ENCODE results near the gene PARP2.
A peak's percentile ranks its signal among the peaks of the same experiment; 100 is the strongest.
"Not testable (repeated sequence)": the region's sequence is repeated elsewhere in the genome, so short reads cannot be mapped to it uniquely, and the experiment has no call there.

PARP2 gene

DNA sequence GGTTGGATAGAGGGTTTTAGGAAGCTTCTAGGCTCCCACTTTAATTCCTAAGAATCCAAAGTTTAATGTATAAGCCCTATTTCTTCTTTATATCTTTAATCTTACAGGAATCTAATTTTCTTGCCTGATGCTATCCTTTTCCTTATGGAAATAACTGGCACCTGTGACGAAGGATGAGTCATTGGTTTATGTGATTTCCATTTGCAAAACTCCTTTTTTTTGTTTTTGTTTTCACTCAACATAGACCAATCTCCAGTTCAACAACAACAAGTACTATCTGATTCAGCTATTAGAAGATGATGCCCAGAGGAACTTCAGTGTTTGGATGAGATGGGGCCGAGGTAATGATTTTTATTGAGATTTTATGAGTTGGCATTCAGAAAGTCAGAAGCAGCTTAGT is 6.8 kb downstream of the PARP2 start:
- DNase-seq = no peak

DNA sequence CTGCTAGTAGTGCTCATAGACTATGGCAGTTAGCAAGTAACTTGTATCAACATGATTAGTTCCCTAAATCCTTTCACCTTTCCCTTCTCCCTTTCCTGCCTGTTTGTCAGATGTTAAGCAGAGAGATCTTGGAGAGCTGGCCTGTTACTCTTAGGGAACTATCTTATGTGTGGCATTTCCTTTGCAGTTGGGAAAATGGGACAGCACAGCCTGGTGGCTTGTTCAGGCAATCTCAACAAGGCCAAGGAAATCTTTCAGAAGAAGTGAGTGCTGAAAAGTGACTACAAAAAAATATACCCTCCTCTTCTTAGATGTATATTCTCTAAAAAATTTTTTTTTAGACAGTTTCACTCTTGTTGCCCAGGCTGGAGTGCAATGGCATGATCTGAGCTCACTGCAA is 7.4 kb downstream of the PARP2 start:
- DNase-seq = no peak

DNA sequence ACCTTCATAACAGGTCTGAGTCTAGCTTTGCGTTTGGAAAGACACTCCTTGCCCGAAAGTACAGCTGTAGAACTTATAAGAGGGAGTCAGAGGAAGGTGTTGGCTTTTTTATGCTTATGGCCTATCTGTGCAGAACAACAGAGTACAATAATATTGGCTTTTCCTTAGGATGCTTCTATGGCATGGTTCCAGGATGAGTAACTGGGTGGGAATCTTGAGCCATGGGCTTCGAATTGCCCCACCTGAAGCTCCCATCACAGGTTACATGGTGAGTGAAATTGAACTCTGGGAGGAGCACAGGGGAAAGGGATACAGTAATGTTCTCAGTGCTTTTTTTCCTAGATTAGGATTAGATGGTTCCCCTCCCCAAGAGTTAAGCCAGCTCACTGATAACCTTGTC is 13.0 kb downstream of the PARP2 start:
- DNase-seq = no peak

DNA sequence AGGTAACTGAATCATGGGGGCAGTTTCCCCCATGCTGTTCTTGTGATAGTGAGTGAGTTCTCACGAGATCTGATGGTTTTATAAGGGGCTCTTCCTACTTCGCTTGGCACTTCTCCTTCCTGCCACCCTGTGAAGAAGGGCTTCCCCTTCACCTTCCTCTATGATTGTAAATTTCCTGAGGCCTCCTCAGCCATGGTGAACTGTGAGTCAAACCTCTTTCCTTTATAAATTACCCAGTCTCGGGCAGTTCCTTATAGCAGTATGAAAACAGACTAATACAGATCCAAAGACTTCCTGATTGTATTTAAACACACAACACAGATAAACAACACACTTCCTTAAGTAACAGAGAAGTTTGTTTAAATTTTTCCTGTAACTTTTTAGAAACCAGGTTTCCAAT is 15.0 kb downstream of the PARP2 start:
- not testable (repeated sequence) for DNase-seq

DNA sequence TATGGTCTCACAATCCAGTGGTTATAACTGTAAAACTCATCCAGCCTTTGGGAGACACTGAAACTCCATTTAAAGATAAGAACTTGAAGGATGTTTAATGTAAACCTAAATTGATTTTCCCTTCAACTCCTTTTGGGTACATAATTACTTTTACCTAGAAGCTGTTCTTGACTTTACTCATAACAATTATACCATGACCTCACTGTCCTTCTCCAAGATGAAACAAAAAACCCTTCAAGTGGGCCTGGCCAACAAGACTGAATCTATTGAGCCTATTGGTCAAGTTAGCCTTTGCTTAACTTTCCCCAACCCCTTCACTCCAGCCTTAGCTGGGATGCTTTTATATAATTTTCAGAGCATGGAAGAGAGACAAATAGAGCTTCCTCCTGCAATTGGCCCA is 22.5 kb downstream of the PARP2 start:
- DNase-seq = no peak

DNA sequence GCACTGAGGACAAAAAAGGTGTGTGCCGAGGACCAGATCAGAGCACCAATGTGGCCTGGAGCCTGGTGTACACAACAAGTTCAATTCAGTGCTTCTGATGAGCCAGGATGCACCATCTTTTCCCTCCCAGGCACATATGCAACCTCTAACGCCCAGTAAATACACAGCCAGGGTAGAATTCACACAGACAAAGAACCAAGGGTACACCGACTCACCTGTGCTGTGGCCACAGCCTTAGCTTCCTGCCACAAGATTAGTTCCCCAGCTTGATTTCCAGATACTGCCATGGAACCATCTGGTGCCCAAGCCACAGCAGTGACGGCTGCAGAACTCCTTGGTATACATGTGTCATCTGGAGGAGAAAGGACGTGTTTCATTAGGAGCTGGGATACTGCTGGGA is 29.4 kb downstream of the PARP2 start:
- no peak for DNase-seq

DNA sequence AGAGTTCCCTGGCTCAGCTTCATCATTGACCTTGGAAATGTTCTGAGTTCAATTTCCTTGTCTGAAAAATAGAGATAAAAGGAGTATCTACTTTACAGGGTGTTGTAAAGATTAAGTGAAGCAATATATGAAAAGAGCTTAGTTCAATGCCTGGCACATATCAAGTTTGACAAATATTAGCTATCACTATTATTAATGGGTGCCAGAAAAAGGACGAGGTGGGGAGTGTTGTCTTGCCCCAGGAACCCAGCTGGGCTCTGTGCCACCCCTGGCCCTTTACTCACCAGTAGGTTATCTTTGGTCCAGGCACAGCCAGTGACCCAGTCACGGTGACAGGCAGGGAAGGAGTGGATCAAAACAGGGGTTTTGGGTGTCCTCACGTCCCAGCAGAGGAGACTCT is 32.0 kb downstream of the PARP2 start:
- no peak for DNase-seq

DNA sequence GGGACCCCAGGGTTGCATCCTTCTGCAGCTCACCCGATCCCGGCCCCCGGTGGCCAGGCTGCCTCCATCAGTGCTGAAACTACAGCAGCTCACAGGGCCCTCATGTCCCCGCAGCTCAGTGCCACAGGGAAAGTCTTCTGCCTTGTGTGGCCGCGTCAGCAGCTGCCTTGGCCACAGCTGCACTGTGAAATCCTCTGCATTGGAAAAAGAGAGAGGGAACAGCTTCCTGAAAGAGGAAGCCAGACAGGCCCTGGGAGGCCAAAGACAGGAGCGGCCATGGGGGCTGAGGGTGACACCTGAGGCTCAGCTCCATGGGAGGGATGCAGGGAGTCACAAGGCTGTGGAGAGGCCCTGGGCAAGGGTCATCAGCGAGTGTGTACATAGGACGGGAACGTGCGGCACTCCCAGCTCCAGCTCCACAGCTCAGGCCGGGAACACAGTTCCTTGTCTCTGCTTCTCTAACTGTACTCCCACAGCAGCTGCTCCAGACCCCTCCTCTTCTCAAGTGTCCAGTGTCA is 32.7 kb downstream of the PARP2 start:
- no peak for DNase-seq

DNA sequence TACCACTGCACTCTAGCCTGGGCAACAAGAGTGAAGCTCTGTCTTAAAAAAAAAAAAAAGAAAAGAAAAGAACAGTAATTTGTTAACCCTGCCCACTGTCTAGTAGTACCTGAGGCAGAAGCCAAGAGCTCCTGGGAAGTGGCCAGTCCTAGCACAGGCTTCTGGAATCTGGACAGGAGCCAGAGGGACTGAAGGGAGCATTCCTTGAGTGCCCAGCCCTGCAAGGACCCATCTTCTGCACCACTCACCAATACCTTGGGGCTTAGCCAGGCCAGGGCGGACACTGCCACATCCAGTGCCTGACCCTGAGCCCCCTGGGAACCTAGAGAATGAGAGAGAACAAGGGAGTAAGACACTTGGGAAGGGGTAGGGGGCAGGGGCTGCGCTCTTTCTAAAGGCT is 33.7 kb downstream of the PARP2 start:
- no peak for DNase-seq

DNA sequence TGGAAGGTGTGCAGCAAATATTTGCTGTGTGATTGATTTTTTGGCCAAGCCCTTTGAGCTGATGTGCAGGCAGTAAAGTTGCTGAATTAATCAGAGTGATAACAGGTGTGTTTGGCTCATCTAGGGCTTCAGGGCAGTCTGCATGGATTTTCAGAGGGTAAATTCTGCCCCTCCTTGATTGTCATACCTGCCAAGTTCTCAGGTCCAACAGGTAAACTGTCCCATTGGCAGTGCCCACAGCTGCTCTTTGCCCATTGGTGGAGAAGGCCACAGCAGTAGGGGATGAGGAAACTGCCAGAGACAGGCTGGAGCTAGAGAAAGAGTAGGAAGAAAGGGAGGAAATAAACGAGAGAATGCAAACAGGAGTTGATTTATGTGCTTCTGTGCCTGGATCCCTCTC is 36.3 kb downstream of the PARP2 start:
- DNase-seq = no peak

DNA sequence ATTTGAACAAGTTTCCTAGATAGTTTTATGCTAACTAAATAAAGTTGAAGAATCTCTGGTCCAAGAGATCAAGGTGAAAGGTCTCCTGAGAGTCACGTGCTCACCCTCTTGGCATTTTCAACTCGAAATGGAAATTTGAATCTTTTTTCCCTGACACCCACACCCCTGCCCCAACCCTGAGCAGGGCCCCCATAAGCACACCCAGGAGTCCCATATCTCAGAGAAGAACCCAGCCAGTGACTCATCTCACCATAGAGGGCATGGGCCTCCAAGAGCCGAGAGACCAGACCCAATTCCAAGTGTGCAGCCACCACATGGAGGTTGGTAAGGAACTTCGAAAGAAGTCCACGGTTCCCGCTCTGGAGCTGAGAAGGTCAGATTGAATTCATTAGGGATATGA is 37.2 kb downstream of the PARP2 start:
- no peak for DNase-seq

DNA sequence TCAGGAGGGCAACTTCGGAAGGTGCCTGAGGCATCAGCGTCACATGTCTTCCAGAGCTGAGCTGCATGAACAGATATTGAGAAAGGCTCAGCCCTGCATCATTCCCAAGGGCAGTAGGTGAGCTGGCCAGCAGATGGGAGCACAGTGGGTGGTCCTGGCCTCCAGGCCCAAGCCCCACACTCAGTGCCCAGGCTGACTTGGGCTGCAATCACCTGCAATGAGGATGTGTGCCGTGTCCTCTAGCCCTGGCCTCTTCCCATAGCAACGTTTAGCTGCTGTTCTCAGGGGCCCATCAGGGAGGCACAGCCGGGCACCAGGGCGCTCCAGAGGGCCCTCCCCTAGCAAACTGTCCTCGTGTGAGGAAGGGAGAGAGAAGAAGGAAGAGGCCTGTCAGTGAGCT is 37.9 kb downstream of the PARP2 start:
- DNase-seq = no peak

DNA sequence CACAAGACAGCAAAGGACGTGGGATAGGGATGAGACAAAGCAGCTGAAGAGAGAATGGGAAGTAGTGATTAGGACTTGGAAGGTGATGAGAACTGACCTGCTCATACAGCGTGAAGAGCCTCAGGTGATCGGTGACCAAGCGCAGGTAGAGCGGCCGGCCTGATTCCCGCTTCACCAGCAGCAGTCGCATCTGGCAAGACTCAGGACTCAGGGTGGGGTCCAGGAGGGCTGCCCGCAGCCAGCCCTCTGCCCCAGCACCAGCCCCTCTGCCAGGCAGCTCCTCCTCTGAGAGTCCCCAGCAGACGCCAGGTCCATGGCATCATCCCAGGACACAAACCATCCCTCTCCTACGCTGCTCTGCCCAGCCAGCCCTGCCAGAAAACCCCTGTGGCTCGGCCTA is 39.1 kb downstream of the PARP2 start:
- no peak for DNase-seq

DNA sequence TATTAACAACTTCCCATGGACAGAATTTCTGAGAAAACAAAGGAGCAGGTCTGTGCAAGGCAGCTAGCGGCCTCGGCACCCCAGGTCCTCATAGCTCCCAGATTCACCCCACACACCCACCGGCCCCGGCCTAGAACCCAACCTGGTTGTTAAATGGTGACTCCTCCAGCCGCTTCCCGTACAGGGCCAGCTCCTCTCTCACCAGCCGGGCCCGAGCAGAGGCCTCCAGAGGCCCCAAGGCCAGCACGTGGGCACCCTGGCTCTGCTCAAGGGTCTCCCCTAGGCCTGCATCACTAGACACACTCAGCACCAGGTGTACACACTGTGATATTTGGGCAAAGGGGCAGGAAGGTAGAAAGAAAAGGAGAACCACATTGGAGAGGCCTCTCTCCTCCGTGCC is 39.6 kb downstream of the PARP2 start:
- no peak for DNase-seq

DNA sequence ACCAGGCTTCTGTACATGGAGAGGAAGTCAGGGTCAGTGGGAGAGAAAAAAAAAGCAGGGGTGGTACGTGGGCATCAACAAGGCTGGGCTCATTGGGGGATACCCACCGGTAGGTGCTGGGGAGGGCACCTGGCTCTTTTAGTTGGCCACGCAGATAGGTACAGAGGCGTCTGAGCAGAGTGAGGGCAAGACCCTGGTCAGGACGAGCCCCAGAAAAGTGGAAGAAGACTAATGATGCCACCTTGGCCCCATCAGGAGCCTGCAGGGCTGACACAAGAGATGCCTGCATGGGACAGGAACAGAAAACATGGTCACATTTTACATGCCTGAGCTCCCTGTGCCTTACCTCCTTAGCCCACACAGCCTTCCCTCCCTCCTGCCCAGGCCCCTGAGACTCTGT is 40.2 kb downstream of the PARP2 start:
- DNase-seq = no peak

DNA sequence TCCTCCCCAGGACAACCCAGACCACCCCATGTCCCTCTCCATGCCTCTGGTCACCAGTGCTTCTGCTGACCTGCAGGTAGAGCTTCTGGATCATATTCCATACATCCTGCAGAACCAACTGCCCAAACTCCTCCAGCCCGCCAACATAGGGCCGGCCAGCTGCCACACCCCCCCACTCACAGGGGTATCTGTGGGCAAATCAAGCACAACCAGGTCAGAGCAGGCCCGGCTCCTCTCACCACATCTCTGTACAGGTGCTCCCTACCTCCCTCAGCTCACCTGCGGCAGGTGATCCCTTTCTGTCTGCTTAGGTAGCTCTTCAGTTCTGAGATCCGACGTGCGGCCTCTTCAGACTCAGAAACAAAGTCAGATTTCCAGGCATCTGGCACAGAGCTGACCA is 40.9 kb downstream of the PARP2 start:
- no peak for DNase-seq

DNA sequence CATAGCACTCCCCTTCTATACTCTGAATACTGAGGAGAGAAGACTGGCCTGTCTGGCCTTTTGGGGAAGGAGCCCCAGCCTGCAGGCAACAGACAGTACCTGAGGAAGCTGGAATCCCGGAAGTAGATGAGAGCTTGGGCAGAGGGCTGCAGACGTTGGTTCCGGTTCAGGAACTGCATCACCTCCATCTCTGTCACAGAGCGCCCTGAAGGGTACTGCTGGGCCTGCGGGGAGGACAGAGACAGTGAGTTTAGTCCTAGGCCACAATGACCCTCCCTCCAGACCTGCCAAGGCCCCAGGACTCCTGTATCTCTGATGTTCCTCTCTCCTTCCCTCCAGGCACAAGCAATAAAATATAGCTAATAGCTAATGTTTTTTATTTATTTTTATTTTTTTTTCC is 41.5 kb downstream of the PARP2 start:
- no peak for DNase-seq

DNA sequence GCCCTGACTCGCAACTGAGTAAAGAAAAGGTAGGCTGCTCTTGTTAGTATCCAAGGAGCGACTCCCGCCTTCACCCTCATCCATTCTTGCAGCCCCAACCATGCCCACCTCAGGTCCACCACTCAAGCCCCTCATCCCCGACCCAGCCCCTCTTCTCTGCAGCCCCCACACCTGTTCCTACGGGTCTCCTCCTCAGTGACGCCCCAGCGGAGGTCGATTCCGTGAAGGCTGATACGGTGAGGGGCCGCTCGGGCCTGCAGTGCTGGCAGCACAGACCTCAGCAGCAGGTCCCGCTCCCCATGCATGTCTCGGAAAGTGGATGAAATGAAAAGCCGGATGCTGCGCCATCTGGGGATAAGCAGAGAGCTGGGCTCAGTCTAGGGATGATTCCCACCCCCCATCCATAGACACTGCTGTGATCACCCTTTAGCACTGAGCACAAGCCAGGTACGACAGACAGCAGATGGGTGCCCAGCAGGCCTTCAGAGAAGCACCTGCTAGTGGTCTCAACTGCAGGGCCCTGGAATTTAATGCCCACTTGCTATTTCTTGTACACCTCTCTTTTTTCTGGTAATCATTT is 42.9 kb downstream of the PARP2 start:
- DNase-seq = no peak

DNA sequence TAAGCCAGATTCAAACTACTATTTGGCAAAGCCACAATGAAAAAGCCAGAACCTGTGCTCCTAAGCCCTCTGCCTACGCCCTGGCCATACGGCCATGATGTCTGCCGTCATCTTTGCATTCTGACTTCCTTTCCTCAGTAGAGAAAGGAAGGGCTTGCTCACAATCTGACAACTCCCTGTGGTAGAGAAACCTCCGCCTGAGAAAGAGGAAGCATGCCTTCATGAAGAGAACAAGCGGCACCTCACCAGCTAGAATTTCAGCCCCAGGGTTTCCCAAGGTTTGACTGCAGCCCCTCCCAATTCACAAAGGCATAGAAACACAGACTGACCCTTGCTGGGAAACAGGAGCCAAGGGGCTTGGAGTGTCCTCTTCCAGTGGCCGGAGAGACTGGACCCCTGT is 44.1 kb downstream of the PARP2 start:
- no peak for DNase-seq

DNA sequence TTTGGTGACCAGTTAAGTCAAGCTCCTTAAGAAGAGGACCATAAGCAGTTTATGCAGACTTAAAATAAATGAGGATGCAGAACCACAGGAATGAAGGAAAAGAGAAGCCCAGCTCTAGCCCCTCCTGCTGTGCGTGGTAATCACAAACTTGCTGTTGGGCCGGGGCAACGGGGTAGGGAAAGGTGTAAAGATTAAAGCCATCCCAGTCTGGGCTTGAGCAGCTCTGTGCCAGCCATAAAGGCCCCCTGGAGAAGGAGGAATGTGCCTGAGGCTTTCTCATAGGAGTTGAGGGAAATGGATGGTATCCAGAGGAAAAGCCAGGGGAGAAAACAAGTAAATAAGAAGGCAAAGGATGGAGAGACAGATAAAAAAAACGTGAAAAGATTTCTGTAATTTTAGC is 44.7 kb downstream of the PARP2 start:
- no peak for DNase-seq

DNA sequence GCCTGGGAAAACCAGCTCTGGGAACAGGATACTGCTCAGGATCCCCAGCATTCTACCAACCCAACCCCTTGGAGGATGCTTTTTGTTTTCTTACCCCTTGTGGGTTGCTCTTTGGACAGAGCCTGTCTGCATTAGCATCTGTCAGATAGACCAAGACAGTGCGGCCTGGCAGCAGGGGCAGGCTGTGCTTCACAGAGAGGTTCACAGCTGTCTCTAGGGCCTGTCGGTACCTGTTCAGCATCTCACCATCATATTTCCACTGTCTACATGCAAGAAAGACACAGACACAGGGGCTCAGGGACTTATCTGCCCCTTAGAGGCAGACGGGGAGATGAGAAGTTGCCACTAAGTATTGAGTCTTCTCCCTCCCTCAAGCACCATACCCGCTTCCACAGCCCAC is 48.1 kb downstream of the PARP2 start:
- DNase-seq = no peak

DNA sequence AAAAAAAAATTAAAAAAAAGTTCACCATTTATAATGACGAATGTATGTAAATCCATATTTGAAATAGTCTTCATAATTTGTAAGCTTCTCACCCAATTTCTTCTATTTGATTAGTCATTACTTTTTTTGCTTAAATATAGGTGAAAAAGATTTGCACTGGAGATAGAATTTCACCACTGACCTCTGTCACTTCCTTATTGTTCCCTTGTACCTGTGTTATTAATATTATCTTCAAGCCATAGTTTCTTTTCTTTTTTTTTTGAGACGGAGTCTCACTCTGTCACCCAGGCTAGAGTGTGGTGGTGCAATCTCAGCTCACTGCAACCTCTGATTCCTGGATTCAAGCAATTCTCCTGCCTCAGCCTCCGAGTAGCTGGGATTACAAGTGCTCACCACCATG is 54.1 kb downstream of the PARP2 start:
- no peak for DNase-seq

DNA sequence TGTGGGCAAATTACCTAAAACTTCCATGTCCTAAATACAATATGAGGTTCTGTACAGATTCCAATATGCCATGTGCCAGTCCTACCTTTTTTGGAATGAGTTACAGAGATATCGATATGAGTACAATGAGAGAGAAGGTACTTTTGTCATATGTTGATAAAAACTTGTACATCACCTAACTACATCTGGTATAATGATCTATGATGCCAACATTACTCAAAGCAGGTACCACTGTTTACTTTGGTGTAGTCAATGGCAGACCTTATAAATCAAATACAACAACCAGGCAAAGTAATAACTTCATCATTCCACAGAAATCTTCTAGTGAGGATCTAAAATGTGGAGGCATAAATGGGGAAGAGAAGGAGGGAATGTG is 57.1 kb downstream of the PARP2 start:
- no peak for DNase-seq

DNA sequence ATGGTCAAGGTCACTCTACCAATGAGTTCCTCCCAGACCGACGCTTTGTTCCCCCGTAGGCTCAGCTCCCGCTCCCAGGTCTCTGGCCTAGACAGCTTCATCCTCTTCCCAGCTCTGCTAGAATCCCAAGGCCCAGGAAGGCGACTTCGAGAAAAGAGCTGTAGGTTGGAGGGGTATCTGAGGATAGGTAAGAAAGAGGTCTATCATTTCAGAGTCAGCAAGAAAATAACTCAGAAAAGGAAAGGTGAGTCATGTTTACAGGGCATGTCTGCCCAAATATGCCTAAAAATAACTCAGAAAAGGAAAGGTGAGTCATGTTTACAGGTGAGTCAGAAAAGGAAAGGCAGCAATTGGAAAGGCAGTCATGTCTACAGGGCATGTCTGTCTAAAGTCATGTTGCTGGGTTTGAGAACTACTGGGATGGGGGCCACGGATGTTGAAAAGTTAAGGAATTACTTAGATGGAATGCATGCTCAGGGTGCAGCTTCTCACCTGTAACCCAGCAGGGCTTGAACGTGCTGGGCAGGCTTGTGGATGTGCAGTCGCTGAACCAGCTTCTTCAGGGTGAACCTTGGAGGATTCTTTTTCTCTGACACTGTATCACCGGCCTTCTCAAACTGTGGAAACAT is 57.6 kb downstream of the PARP2 start:
- DNase-seq = peak; percentile 8

DNA sequence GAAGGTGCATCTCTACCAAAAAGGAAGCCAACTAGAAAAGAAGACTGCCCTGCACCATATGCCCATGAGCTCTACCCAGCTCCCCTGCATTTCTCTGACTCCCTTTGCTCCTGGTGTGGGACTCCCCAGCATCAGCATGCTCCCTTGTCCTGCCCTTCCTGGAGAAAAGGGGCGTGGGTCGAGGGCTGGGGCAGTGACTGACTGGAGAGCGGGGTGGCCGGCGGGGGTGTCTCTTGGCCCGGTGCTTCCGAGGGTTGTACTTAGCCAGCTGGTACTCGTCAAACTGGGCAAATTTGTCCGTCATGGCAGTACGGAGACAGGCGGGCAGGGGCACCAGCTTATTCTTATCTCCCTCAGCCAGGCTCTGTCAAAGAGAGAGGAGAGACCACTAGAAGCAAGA is 60.1 kb downstream of the PARP2 start:
- no peak for DNase-seq

Data from NCI-H69 (cell line).